ENCODE results near the gene TBRG4.

TBRG4 gene

GRCh38 chr7:45055016-45055415 lies 56.5 kb downstream of the TBRG4 start:
- DNase-seq (ENCODE audit: low read depth, low spot score): no peak

GRCh38 chr7:45054442-45054841 lies 57.1 kb downstream of the TBRG4 start:
- no peak for DNase-seq (ENCODE audit: low read depth, low spot score)

- DNase-seq (ENCODE audit: low read depth, low spot score): no peak
These were observed 57.6 kb downstream of the TBRG4 start for GRCh38 chr7:45053941-45054340.

GRCh38 chr7:45053401-45053800 lies 58.1 kb downstream of the TBRG4 start:
- no peak for DNase-seq (ENCODE audit: low read depth, low spot score)

- DNase-seq (ENCODE audit: low read depth, low spot score): no peak
These were observed 59.5 kb downstream of the TBRG4 start for GRCh38 chr7:45052011-45052410.

- no peak for DNase-seq (ENCODE audit: low read depth, low spot score)
These were observed 61.3 kb downstream of the TBRG4 start for GRCh38 chr7:45050198-45050597.
